NCI-H1105 treated with DMSO at 0.1 percent for 48 hours (cell line): Measurements from ENCODE around the gene KYAT1.
"Not testable (repeated sequence)": the region's sequence is repeated elsewhere in the genome, so short reads cannot be mapped to it uniquely, and the experiment has no call there.

Experiments used
- DNase-seq: peaks from one replicate; lab custom pipeline; 2025; lab: John Stamatoyannopoulos, UW

KYAT1 gene

DNA sequence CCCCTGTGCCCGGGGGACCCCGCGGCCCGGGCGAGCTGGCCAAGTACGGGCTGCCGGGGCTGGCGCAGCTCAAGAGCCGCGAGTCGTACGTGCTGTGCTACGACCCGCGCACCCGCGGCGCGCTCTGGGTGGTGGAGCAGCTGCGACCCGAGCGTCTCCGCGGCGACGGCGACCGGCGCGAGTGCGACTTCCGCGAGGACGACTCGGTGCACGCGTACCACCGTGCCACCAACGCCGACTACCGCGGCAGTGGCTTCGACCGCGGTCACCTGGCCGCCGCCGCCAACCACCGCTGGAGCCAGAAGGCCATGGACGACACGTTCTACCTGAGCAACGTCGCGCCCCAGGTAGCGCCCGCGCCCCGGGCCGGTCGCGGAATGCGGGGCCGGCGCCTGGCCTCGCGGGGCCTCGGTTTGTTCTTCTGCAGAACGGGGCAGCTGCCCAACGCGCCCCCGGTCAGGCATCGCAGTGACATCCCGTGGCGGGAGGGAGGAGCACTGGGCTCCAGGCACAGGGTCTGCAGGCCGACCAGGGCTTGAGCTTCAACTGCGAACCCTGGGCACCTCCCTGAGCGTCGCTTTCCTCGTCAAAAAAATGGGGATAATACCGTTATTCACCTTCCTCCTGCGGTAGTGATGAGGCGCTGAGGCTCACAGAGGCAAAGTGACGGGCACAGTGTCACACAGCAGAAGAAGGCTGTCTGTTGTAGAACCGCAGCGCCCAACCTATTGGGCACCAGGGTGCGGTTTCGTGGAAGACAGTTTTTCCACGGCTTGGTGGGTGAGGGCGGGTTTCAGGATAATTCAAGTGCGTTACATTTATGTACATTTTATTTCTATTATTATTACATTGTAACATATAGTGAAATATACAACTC, 62.7 kb downstream of the KYAT1 start:
- DNase-seq, result peak; percentile 21

DNA sequence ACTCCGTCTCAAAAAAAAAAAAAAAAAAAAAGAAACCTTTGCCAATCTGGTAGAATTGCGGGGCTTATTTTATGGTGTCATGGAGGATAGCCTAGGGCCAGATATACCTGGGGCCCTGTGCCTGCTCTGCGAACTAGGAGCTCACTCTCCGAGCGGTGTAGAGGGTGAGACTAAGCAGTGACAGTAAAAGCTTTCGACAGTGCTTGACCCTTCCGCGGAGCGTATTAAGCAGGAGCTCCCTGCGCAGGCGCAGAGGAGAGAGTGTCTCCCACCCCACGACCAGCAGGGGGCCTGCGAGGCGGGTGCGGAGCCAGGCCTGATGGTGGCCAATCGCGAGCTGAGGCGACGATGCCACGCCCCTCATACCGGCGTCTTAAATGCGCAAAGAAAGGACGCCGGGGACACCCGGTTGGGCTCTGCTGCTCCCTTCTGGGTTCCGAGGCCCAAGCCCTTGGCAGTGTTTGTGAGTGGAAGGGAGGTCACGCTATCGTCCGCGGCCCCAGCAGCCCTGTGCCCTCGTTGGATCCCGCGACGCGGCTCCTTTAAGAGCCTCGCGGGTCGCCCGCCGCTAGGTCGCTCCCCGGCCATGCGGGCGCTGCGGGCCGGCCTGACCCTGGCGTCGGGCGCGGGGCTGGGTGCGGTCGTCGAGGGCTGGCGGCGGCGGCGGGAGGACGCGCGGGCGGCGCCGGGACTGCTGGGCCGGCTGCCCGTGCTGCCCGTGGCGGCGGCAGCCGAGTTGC, 63.5 kb downstream of the KYAT1 start, which contains the start of gene ENDOG:
Gene ENDOG (plus strand): TSS at position 402 of the 740 bp plus-strand sequence. CDS start 185 bp downstream, at position 587.
- peak; percentile 96 for DNase-seq

DNA sequence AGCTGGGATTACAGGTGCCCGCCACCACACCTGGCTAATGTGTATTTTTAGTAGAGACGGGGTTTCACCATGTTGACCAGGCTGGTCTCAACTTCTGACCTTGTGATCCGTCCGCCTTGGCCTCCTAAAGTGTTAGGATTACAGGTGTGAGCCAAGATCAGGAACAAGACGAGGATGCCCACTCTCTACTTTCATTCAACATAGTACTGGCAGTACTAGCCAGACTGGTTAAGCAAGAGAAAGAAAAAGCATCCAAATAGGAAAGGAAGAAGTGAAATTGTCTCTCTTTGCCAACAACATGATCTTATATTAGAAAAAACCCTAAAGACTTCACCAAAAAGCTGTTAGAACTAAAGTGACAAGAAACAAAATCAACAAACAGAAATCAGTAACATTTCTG, 70.9 kb downstream of the KYAT1 start:
- DNase-seq, result no peak

DNA sequence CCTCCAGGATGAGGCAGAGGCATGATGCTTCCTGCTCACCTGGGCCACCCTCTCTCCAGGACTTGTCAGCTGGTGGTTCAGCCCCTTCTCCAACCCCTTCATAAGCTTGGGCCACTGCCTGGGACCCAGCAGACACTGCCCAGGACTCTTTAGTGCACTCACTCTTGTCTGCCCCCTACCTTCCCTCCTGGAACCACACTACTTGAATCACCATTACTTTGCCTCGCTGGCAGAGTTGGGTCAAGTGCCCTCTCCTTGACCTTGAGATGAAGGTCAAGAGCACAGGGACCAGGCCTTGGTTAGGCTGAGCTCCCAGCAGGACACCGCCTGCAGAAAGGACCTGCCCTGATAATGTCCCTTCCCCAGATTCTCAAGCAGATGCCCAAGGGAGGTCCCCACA, 71.9 kb downstream of the KYAT1 start:
- DNase-seq, result no peak

DNA sequence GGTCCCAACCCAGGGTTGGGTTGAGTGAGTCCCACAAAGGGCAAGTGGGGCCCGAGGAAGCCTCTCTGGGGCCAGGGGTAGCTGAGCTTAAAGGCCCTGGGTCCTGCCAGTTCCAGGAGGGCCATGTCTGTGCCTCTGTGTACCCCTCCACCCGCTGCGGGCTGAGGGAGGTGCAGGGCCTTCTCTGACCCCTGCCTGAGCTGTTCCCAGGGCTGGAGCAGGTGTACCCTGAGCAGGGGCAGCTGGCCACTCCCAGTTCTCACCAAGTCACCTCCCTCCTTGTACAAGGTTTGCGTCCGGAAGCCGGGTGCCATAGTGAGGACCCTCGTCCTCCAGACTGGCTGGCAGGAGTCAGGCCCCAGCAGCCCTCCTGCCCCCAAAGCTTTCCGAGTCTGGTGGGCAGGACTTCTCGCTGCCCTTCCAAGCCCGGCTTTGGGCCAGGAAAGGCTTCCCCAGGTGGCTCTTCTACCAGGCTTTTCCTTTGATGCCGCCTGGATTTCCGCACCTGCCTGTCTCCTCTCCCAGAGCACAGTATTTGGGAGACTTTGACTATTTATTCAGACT, 72.6 kb downstream of the KYAT1 start:
- no peak for DNase-seq

DNA sequence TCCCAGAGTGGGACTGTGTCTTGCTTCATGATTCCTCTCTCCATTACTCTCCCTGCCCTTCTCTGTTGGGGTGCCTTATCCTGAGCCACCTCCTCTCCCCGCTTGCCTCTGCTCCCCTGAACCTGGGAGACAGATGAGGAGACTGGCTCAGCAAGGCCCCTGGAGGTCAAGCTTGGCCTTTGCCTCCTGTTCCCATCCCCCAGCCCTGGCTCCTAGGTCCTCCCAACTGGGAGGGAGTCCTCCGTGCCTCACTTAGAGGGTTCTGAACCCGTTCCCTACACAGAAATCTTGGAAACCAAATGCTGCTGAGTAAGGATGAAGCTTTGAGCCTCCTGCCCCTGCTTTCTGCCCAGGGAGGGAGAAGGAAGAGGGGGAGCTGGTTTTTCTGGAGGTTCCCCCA, 73.2 kb downstream of the KYAT1 start:
- DNase-seq, result no peak

DNA sequence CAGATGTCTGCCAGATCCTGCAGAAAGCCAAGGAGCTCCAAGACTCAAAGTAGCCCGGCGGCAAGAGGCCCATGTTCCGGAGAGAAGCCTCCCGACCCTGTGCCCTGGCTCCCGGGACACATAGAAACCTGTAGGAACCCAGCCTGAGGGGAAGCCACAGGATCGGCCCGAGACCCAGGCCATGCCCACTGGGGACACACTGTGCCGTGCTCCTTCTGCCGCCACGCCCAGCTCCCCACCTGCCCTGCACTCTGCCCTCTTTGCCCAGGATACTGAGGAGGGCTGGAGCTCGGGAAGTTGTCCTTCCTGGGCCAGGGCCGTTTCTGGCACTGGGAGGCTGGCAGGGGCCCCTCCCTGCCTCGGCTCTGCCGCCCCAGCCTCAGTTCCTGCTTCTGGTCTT, 73.9 kb downstream of the KYAT1 start:
- no peak for DNase-seq

DNA sequence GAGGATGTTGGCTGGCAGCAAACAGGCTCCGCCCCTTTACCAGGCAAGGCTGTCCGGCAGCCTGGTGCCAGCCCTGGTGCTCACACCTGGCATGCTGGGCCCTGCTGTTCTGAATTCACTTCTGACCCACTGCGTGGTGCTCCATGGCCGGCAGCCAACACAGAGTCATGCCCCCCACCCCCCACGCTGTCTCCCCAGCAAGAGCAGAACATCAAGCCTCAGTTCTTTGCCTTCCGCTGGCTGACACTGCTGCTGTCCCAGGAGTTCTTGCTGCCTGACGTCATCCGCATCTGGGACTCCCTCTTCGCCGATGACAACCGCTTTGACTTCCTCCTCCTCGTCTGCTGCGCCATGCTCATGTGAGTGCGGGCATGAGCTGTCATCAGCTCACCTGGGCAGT, 76.1 kb downstream of the KYAT1 start:
- no peak for DNase-seq

DNA sequence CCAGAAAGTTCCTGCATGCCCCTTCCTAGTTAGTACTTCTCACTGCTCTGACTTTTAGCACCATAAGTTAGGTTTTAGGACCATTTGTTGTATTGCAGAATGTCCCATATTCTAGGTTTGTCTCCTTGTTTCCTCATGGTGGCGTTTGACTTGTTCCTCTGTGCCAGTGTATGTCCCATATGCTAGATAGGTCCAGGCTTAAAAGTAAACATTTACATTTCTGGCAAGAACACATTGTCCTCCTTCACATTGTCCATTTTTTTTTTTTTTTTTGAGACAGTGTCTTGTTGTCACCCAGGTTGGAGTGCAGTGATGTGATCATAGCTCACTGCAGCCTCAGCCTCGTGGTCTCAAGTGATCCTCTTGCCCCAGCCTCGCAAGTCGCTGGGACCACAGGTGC, 79.3 kb downstream of the KYAT1 start:
- DNase-seq, result no peak

DNA sequence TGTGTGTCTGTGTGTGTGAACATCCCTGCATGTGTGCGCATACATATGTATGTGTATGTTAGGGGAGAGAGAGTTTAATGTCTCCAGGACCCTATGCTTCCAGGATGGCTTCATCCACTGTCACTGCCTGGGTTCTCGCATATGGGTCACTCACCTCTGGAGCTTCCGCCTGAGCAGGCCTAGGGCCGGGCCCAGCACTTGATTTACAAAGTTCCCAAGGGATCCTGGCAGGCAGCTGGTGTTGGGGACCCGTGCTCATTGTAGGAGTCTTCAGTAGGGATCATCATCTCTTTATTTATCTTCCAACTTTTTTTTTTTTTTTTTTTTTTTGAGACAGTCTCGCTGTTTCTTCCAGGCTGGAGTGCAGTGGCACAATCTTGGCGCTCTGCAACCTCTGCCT, 81.7 kb downstream of the KYAT1 start:
- DNase-seq, result no peak

DNA sequence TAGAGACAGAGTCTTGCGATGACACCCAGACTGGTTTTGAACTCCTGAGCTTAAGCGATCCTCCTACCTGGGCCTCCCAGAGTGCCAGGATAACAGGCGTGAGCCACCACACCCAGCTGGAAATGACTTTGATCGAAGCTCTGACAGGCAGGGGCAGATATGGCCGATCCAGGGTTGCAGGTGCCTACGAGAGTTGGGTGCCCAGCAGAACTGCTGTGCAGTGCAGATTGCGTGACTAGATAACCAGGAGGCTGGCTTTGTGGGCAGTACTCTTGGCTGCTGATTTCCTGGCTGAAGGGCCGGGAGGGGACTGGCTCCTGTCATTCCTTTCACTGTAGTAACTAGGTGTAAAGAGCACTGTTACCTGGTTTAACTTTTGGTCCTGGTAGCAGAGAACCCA, 82.9 kb downstream of the KYAT1 start:
- DNase-seq, result no peak

DNA sequence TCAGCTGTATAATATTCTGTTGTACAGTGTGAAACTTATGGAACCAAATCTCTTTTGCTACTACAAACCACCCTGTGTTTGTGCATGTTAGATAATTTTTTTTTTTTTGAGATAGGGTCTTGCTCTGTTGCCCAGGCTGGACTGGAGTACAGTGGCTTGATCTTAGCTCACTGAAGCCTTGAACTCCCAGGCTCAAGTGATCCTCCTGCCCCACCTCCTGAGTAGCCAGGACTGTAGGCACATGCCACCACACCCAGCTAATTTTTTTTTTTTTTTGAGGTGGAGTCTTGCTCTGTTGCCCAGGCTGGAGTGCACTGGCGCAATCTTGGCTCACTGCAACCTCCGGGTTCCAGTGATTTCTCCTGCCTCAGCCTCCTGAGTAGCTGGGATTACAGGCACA, 86.8 kb downstream of the KYAT1 start:
- not testable (repeated sequence) for DNase-seq

DNA sequence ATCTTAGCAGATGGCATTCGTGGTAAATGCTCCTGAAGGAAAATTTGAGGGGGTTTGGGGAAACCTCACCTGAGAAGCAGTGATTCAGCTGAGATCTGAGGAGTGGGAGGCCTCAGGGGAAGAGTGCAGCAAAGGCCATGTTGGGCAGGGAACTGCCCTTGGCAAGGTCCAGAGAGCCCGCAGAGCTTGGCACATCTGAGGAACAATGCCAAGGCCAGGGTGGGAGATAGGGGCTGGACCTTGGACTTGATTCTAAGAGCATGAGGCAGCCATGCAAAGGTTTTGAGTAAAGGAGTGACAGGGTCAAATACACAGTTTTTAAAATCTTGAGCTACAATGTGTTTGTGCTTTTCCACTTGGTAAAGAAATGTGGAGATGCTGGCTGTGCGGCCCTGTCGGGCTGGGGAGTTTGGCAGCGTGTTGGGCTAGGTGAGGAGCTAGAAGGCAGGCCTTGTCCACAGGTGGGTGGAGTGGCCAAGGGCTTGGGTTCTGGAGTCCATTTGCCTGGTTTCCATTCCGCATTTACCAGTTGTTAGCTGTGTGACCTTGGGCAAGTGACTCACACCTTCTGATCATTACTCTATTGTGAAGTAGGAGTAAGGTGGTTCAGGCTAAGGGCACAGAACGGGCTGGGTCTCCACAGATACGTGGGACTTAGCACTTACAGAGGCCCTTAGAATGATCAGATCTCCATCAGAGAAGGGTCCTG, 88.6 kb downstream of the KYAT1 start:
- DNase-seq, result no peak

DNA sequence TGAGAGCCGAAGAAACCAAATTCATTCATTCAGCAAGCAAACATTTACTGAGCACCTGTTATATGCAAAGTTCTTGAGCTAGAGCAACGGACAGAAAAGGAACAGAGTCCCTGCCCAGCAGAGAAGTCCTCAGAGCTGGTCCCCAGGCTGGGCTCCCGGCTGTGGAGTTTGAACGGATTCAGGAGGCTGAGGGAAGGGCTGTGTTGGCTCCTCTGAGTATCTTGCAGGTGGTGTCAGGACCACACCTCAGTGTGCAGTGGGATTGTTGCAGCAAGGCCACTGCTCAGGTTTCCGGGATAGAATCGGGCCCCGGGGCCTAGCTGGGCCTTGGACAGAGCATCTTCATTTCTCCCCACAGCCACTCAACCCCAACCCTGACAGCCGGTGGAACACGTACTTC, 89.6 kb downstream of the KYAT1 start:
- DNase-seq, result no peak

DNA sequence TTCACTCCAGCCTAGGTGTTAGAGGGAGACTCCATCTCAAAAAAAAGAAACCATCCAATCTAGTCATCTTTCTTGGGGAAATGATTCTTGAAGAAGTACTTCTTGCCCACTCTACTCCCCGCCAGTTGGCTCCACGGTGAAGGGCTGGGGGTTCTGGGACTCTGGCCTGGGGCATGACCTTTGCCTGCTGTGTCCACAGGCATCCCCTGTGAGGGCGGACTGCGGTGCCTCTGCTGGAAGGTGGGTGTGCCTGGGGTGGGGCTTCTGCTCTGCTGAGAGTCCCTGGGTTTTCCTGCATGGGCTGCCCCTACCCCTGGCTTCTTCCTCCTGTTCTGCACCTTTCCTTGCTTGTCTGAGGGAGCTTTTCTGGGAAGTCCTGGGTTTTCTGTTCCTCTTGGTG, 91.2 kb downstream of the KYAT1 start:
- no peak for DNase-seq

DNA sequence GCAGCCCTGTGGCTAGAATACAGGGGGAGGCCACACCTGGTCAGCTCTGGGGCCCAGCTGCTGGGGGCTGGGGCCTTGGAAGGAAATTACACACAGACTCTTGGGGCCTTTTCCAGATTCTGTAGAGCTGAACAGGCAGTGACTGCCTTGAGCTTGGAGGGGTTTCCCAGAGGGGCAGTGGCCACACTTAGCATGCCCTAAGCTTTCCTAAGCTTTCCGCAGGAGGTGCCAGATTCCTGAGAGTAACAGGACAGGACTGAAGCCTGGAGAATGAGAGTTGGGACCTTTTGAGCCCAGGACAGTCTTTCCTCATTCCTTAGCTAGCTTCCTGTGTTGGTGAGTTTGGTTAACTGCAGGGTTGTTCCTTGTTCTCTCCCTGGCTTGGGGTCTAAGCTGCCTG, 93.3 kb downstream of the KYAT1 start:
- DNase-seq, result no peak

DNA sequence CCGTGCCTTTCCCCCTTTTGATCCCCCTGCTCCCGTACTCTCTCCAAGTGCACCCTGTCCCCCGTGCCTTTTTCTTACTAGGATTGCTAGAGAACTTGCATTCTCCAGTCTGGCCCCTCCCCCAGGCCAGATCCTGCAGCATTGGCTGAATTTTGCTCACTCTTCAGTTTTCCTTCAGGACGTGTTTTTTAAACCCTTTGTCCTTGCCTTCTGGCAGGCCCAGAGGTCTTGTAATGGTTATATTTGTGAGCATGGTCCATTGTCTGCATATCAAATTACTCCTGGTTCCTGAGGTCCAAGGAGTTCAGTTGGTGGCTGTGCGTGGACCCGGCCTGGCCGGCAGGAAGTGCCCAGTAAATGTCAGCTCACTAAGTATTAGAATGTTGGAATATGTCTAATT, 94.1 kb downstream of the KYAT1 start:
- DNase-seq, result no peak

DNA sequence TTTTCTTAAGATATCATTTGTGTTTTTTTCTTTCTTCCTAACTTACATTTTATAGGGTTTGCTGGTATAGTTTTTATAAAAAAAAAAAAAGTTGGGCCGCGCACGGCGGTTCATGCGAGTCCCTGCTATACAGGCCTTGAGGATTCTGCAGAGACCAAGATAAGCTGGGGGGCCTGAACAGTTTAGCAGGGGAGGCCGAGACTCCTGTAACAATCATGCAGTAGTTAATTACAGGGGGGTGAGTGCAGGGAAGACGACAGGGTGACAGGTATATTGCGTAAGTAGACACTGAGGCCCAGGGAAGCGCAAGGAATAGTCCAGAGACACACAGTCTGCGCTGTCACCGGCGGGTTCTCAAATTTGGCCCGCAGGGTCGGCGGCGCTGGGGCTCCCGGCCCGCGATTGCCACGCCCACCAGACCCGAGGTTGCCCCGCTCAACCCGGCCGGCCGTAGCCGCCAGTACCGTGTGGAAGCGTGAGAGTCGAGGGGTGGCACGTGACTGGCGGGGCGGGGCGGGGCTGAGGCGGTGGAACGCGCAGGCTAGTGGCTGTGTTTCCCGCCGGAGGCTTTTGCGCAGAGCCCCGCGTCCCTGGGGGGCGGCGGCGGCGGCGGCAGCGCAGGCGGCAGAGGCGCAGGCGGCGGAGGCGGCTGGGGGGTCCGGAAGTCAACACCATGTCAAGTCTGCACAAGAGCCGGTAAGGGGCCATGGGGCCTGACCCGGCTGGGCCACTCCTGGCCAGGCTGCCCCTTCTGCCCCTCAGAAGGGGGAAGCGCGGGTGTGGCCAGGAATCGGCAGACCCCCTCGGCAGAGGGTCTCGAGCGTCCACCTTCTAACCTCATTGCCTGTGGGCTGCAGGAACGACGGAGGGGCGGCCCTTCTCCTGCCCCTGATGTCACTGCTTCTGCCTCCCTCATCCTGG, 94.8 kb downstream of the KYAT1 start, which contains the start of gene TBC1D13:
Gene TBC1D13 (plus strand): TSS at position 573 of the 921 bp plus-strand sequence. CDS start 101 bp downstream, at position 674.
- peak; percentile 73 for DNase-seq

DNA sequence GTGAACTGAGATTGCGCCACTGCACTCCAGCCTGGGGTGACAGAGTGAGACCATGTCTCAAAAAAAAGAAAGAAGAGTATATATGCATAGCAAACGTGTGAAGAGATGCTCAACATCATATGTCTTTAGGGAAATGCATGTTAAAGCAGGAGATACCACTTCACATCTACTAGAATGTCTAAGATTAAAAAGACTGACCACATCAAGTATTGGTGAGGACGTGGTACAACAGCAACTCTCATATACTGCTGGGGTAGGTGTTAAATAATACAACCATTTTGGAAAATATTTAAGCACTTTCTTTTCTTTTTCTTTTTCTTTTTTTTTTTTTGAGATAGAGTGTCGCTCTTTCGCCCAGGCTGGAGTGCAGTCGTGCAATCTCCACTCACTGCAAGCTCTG, 96.3 kb downstream of the KYAT1 start:
- DNase-seq, result no peak
